ENCODE measurements around the gene ARSD. TPM values are rescaled to one million over a fixed set of nuclear protein-coding genes. Genes with fewer than 3 reads are reported as not detected.

The ARSD gene
- total RNA-seq, 2 donors from 2014 or later = 4.9 to 15.7 TPM

GRCh38 chrX:2902841-2903240 lies 26.3 kb downstream of the ARSD start:
- DNase-seq = no peak
- peaks cover 40% of the 10 kb centered on the region for H3K9me3 ChIP-seq (ENCODE audit: control insufficient read depth, low read length)
- H3K4me3 ChIP-seq (ENCODE audit: low read length) = peak overlapping the region; percentile 49
- no peak overlapping the region for H3K27ac ChIP-seq (ENCODE audit: low read depth, low read length)
- Mint-ChIP-seq H3K36me3 (ENCODE audit: low read depth) (peaks cover 74% of the 10 kb centered on the region), H3K9me3 (peaks cover 42% of the 10 kb centered on the region), H3K27ac (no peak overlapping the region), H3K27me3 (ENCODE audit: insufficient read depth) (no peaks in the 10 kb centered on the region), H3K4me1 (peaks cover 12% of the 10 kb centered on the region), H3K4me3 (no peak overlapping the region)
- no peaks in the 10 kb centered on the region for H3K4me1 ChIP-seq (ENCODE audit: control insufficient read depth, insufficient read depth, low read length)
- no peak for TF ChIP-seq CTCF (conservative IDR thresholded peaks at IDR 0.05)
- H3K36me3 ChIP-seq (ENCODE audit: control insufficient read depth, insufficient read depth, low read length) = peaks cover 21% of the 10 kb centered on the region
- H3K9ac ChIP-seq (ENCODE audit: extremely low read depth, low read length, poor library complexity, severe bottlenecking) = no peak overlapping the region
- no peaks in the 10 kb centered on the region for H3K27me3 ChIP-seq (ENCODE audit: control insufficient read depth, insufficient read depth, low read length, poor library complexity, severe bottlenecking)
- 100% methylated on average over 1 of the region's 1 CpG; no CpG with 5 or more reads in 1 of the 2 experiments for WGBS, 2 experiments (ENCODE audit: insufficient coverage in 1 of 2, insufficient read length in 1 of 2)

- peaks cover 42% of the 10 kb centered on the region for H3K9me3 Mint-ChIP-seq
- no peak for TF ChIP-seq CTCF (conservative IDR thresholded peaks at IDR 0.05)
- H3K36me3 ChIP-seq (ENCODE audit: control insufficient read depth, insufficient read depth, low read length) = peaks cover 21% of the 10 kb centered on the region
- H3K9ac ChIP-seq (ENCODE audit: extremely low read depth, low read length, poor library complexity, severe bottlenecking) = no peak overlapping the region
- 96 to 100% methylated on average over 2 to 9 of the region's 9 CpGs for WGBS, 2 experiments (ENCODE audit: insufficient coverage in 1 of 2, insufficient read length in 1 of 2)
- no peaks in the 10 kb centered on the region for H3K4me1 ChIP-seq (ENCODE audit: control insufficient read depth, insufficient read depth, low read length)
- peak; percentile 34 for DNase-seq
- no peak overlapping the region for H3K27ac Mint-ChIP-seq
- H3K27me3 ChIP-seq (ENCODE audit: control insufficient read depth, insufficient read depth, low read length, poor library complexity, severe bottlenecking) = no peaks in the 10 kb centered on the region
- H3K36me3 Mint-ChIP-seq (ENCODE audit: low read depth) = peaks cover 65% of the 10 kb centered on the region
- H3K4me3 ChIP-seq (ENCODE audit: low read length) = no peak overlapping the region
- H3K4me1 Mint-ChIP-seq = peaks cover 21% of the 10 kb centered on the region
- H3K4me3 Mint-ChIP-seq = no peak overlapping the region
- peaks cover 40% of the 10 kb centered on the region for H3K9me3 ChIP-seq (ENCODE audit: control insufficient read depth, low read length)
- H3K27ac ChIP-seq (ENCODE audit: low read depth, low read length) = no peak overlapping the region
- no peaks in the 10 kb centered on the region for H3K27me3 Mint-ChIP-seq (ENCODE audit: insufficient read depth)
Measured at GRCh38 chrX:2901367-2902036, 27.6 kb downstream of the ARSD start.

- Histone ChIP-seq H3K27ac (ENCODE audit: low read depth, low read length) (no peak overlapping the region), H3K9me3 (ENCODE audit: control insufficient read depth, low read length) (peaks cover 34% of the 10 kb centered on the region), H3K27me3 (ENCODE audit: control insufficient read depth, insufficient read depth, low read length, poor library complexity, severe bottlenecking) (no peaks in the 10 kb centered on the region), H3K9ac (ENCODE audit: extremely low read depth, low read length, poor library complexity, severe bottlenecking) (no peak overlapping the region), H3K36me3 (ENCODE audit: control insufficient read depth, insufficient read depth, low read length) (peaks cover 26% of the 10 kb centered on the region), H3K4me3 (ENCODE audit: low read length) (no peak overlapping the region), H3K4me1 (ENCODE audit: control insufficient read depth, insufficient read depth, low read length) (no peaks in the 10 kb centered on the region)
- Mint-ChIP-seq H3K4me1 (peaks cover 30% of the 10 kb centered on the region), H3K9me3 (peaks cover 32% of the 10 kb centered on the region), H3K36me3 (ENCODE audit: low read depth) (peaks cover 44% of the 10 kb centered on the region), H3K4me3 (peak overlapping the region; percentile 32), H3K27ac (peak overlapping the region; percentile 95), H3K27me3 (ENCODE audit: insufficient read depth) (no peaks in the 10 kb centered on the region)
- no peak for TF ChIP-seq CTCF (conservative IDR thresholded peaks at IDR 0.05)
- WGBS, 2 experiments (ENCODE audit: insufficient coverage in 1 of 2, insufficient read length in 1 of 2) = 88 to 89% methylated on average over 6 to 12 of the region's 13 CpGs
- peak; percentile 38 for DNase-seq
Measured at GRCh38 chrX:2898846-2899512, 30.2 kb downstream of the ARSD start.

Data from endodermal cell (in vitro differentiated cells).